ENCODE results near the gene NRXN3. TPM values are rescaled to one million over a fixed set of nuclear protein-coding genes. Genes with fewer than 3 reads are reported as not detected.

Gene NRXN3
- total RNA-seq, 2 experiments from 2014 or later: not detected

DNA sequence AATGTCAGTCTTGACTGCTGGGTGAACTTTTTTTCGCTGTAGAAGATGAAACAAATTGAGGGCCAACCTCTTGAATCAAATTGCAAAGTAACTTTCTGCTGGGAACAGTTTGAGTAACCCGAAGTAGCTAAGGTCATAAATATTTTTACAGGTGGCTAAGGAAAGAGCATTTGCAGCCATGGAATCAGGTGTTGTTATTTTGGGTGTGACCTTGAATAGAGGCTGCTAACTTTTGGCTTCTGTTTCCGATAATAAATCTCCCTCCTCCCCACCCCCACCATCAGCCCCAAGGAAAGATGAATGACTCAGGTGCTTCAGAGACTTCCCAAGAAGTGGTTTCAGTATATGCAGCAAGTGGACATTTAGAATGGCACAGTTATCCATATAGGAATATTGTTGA, 1469.4 kb downstream of the NRXN3 start:
- ChIA-PET POLR2A (no interaction called here), CTCF (no interaction called here)
- Mint-ChIP-seq H3K27ac (no peak overlapping the region), H3K36me3 (ENCODE audit: low read depth) (no peaks in the 10 kb centered on the region), H3K9me3 (peaks cover 6% of the 10 kb centered on the region), H3K4me3 (no peak overlapping the region), H3K27me3 (no peaks in the 10 kb centered on the region), H3K4me1 (no peaks in the 10 kb centered on the region)
- DNase-seq: no peak

DNA sequence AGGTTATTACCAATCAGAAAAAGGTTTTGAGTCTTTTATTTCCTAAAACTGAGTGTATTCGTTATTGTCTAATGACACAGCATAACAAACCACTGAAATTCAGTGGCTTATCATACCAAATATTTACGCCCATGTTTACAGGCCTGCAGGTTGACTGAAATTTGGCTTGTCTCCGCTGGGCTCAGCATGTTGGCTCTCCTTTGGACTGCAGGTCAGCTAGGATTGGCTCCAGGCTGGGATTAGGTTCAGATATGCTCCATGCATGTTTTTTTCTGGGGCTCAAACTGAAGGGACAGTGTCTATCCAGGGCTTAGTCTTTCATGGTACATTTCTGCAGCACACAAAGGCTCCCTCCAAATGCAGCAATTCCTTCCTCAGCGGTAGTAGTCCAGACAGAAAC, 1471.2 kb downstream of the NRXN3 start:
- Mint-ChIP-seq H3K27me3 (no peaks in the 10 kb centered on the region), H3K4me1 (no peaks in the 10 kb centered on the region), H3K9me3 (peaks cover 6% of the 10 kb centered on the region), H3K27ac (no peak overlapping the region), H3K4me3 (no peak overlapping the region), H3K36me3 (ENCODE audit: low read depth) (no peaks in the 10 kb centered on the region)
- ChIA-PET POLR2A (no interaction called here), CTCF (no interaction called here)
- DNase-seq: no peak

DNA sequence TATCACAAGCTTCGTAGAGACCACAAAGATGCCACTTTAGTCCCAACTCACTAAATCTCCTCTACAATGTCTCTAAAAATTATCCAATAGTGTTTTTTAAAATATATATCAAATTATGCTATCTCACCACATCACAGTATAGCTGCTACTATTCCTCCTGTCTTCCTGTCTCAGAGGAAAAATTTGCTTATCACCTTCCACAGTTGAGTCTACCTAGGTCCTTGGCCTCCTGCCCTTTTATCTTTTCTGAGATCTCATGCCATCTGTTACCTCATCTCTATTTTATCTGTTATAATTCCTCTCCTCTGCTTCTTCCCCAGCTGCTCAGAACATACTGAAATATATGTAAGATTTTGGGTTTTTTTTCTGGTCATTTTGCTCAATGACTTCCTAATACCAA, 1473.0 kb downstream of the NRXN3 start:
- Mint-ChIP-seq H3K36me3 (ENCODE audit: low read depth) (no peaks in the 10 kb centered on the region), H3K27ac (no peak overlapping the region), H3K4me3 (no peak overlapping the region), H3K4me1 (no peaks in the 10 kb centered on the region), H3K27me3 (no peaks in the 10 kb centered on the region), H3K9me3 (peaks cover 6% of the 10 kb centered on the region)
- DNase-seq: no peak
- POLR2A ChIA-PET: no interaction called here
- CTCF ChIA-PET: no interaction called here

DNA sequence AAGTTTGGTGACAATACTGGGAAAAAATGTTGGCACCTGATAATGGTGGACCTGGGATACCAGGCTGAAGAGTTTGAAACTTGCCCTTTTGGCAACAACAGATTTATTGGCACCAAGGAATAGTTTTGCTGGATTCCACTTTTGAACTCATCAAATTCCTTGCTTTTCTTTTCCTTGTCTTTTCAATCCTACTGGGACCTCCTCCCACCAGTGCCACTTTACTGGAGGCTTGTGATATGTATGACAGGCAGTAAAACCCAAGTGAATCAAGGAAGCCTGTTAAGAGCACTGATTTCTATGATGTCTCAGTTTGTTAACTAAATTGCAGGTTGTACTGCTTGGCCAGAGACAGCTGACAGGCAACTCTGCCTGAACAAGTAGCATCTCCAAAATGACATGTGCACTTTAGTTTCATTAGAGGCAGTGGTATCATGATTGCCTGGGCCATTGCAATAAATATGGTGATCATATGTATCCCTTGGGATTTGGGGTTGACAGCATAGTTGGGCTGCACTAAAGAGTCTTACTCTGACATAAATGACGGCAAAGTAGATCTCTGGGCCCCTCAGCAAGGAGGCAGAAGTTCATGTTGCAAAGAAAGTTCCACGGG, 1475.7 kb downstream of the NRXN3 start:
- DNase-seq: no peak
- Mint-ChIP-seq H3K4me1 (no peaks in the 10 kb centered on the region), H3K9me3 (peaks cover 8% of the 10 kb centered on the region), H3K4me3 (no peak overlapping the region), H3K36me3 (ENCODE audit: low read depth) (no peaks in the 10 kb centered on the region), H3K27ac (no peak overlapping the region), H3K27me3 (no peaks in the 10 kb centered on the region)
- POLR2A ChIA-PET: no interaction called here
- CTCF ChIA-PET: no interaction called here

DNA sequence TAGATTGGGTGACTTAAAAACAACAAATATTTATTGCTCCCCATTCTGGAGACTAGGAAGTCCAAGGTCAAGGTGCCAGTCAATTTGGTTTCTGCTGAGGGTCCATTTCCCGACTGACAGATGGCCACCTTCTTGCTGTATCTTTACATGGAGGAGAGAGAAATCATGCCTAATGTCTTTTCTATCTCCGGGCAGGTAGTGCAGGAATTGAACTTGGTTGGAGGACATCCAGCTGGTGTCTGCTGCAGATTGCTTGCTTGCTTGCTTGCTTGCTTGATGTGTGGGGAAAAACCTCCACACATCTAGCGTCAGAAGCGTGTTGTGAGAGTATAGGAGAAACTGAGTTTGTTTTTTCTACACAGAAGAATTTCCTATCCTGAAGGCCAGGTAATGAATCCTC, 1479.7 kb downstream of the NRXN3 start:
- no peaks in the 10 kb centered on the region for H3K36me3 Mint-ChIP-seq (ENCODE audit: low read depth)
- H3K27me3 Mint-ChIP-seq: no peaks in the 10 kb centered on the region
- no peaks in the 10 kb centered on the region for H3K4me1 Mint-ChIP-seq
- ChIA-PET POLR2A (no interaction called here), CTCF (no interaction called here)
- H3K9me3 Mint-ChIP-seq: peaks cover 8% of the 10 kb centered on the region
- H3K4me3 Mint-ChIP-seq: no peak overlapping the region
- no peak for DNase-seq
- H3K27ac Mint-ChIP-seq: no peak overlapping the region

DNA sequence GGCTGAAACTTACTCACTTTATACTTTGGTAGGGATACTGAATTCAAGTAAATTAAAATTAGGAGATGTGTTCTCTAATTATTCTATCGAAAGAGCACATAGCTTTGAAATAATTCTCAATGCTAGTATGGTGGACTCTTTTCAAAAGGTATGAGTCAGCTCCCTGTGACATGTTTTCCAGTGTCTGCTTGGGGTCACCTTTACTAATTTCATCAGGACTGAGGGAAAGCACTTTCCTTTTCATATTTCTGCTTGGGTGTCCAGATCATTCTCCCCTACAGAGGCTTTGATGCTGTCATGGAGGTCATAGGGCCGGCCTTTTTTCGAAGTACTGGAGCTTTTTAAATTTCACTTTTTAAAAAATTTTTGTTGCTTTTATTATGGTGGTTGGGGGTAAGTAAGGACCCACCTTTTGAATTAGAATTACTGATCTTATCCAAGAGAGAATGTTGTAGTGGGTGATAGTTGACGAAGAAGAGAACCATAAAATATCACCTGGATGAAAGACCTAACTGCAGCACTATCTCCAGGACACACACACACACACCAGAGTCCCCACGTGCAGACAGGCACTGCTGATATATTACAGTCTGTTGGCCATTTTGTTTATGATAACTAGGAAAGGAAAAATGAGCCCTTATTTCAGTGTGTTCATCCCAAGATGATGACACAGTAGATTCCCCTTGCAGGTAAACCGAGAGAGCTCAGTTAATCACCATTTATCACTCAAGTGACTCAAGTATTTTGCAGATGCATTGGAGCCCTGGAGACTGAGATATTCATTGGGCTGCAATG, 1482.5 kb downstream of the NRXN3 start:
- Mint-ChIP-seq H3K9me3 (peaks cover 10% of the 10 kb centered on the region), H3K27ac (no peak overlapping the region), H3K27me3 (no peaks in the 10 kb centered on the region), H3K36me3 (ENCODE audit: low read depth) (no peaks in the 10 kb centered on the region), H3K4me1 (no peaks in the 10 kb centered on the region), H3K4me3 (no peak overlapping the region)
- ChIA-PET POLR2A (no interaction called here), CTCF (no interaction called here)
- no peak for DNase-seq

DNA sequence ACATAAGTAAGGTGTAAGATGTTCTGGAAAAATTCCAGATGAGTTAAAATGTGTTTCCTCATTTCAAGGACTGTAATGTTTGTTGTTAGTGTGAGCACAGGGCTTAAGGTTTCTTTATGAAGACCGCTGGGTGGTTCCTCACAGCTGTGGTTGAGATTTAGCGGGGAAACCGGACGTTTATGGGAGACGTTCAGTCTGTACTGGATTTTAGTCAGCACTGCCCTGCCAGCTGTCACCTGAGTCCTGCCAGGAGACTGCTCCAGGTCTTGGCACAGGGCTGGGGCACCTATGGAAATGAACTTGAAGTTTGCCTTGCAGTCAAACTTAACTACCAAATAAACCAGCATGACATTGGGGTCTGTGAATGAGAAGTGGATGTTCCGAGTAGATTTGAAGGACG, 1485.9 kb downstream of the NRXN3 start:
- Mint-ChIP-seq H3K4me1 (no peaks in the 10 kb centered on the region), H3K9me3 (peaks cover 8% of the 10 kb centered on the region), H3K27ac (no peak overlapping the region), H3K27me3 (no peaks in the 10 kb centered on the region), H3K36me3 (ENCODE audit: low read depth) (no peaks in the 10 kb centered on the region), H3K4me3 (no peak overlapping the region)
- DNase-seq: no peak
- POLR2A ChIA-PET: no interaction called here
- CTCF ChIA-PET: no interaction called here

DNA sequence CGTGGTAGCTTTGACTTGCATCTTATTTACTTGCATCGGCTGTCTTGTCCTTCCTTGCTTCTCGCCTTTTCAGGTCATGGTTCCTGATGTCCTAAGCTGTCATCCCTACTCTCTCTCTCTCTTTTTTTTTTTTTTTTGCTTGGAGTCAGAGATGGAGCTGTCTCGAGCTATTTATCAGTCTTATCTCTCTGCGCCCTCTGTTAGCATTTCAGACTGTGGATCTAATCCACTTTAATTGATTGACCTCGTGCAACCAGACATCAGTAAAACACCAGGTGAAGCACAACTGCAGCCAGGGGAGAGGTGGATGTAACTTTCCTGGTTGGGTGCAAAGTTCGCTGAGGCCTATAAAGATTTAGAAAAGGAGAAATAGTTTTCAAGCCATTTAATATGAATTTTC, 1486.3 kb downstream of the NRXN3 start:
- ChIA-PET POLR2A (no interaction called here), CTCF (no interaction called here)
- no peaks in the 10 kb centered on the region for H3K4me1 Mint-ChIP-seq
- no peaks in the 10 kb centered on the region for H3K36me3 Mint-ChIP-seq (ENCODE audit: low read depth)
- peaks cover 8% of the 10 kb centered on the region for H3K9me3 Mint-ChIP-seq
- no peak overlapping the region for H3K4me3 Mint-ChIP-seq
- no peaks in the 10 kb centered on the region for H3K27me3 Mint-ChIP-seq
- no peak for DNase-seq
- H3K27ac Mint-ChIP-seq: no peak overlapping the region

DNA sequence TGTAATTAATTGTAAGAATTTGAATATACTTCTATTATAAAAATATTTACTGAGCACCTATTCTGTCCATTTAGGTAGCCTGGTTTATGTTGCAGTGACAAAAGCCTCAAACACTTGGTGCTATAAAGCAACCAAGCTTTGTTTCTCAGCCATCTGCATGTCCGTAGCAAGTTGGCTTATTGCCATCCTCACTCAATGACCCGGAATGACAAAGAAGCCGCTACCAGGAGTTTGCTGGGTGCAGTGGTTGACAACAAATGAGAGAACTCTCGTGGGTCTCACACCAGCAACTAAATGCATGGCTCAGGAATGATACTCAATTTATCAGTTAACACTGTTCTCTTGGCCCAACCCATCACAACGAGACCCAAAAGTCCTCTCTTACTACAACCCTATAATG, 1488.0 kb downstream of the NRXN3 start:
- H3K27ac Mint-ChIP-seq: no peak overlapping the region
- ChIA-PET CTCF (no interaction called here), POLR2A (no interaction called here)
- H3K36me3 Mint-ChIP-seq (ENCODE audit: low read depth): no peaks in the 10 kb centered on the region
- peaks cover 5% of the 10 kb centered on the region for H3K9me3 Mint-ChIP-seq
- DNase-seq: no peak
- H3K4me1 Mint-ChIP-seq: no peaks in the 10 kb centered on the region
- H3K4me3 Mint-ChIP-seq: no peak overlapping the region
- no peaks in the 10 kb centered on the region for H3K27me3 Mint-ChIP-seq

DNA sequence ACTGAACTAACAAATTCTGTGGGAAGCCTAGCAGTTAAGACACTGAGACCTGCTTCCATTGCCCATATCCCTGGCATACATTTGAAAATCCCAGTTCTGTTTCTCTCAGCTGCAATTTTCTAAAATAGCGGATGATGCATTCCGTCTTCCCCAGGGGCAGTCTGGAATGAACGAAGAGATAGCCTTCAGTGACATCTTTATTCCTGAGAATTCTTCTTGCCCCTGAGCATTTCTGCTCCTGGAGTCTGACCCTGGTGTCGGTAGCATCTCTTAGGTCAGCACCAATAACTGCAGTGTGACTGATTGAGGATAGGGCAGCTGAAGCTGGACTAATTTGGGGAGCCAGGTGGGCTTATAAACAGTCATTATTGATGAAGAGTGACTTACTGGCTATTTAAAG, 1488.6 kb downstream of the NRXN3 start:
- Mint-ChIP-seq H3K27me3 (no peaks in the 10 kb centered on the region), H3K27ac (no peak overlapping the region), H3K9me3 (peaks cover 5% of the 10 kb centered on the region), H3K4me3 (no peak overlapping the region), H3K36me3 (ENCODE audit: low read depth) (no peaks in the 10 kb centered on the region), H3K4me1 (no peaks in the 10 kb centered on the region)
- CTCF ChIA-PET: interaction anchor here (0.6 kb wide), 1 partner anchor 143 kb away, joined by 3 read pairs; no protein-coding TSS in a partner anchor
- POLR2A ChIA-PET: no interaction called here
- DNase-seq: no peak

DNA sequence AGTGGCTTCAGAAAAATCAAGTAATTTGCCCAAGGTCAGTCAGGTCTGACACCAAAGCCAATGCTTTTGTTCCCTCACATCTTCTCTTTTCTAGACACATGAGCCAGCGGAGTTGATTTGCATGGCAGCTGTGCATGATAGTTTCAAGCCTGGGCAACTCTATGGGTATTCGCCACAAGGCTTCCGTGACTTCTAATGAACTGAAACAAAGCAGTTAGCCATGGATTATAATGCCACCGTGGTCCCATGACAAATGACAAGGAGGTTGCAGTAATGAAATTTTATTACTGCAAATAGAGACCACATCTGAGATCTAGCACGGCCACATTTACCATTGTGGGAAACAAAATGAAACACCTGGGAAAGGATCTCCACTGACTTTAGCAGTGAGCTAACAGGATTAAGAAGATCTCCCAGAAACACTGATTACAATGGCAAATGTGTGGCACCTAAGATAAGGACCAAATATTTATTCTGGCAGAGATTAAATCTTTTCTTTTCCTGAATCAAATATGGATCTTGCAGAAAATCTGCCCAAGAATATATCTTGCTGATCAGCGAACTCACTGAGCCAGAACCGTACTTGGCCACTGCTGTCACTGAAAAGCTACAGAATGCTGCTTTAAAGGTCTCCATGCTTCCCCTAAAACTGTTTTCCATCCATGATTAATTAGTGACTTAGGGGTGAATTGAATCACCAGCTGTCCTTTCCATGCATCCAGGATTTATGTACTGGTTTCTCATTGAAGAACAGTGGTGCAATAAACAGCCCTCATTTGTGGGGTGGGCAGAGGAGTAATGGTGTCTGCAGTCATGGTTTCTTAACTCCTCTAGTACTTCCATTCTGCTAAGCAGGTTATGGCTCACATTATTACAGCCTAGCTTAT, 1490.1 kb downstream of the NRXN3 start:
- Mint-ChIP-seq H3K4me3 (no peak overlapping the region), H3K9me3 (peaks cover 7% of the 10 kb centered on the region), H3K4me1 (no peaks in the 10 kb centered on the region), H3K27ac (no peak overlapping the region), H3K27me3 (no peaks in the 10 kb centered on the region), H3K36me3 (ENCODE audit: low read depth) (no peaks in the 10 kb centered on the region)
- ChIA-PET POLR2A (no interaction called here), CTCF (no interaction called here)
- no peak for DNase-seq

DNA sequence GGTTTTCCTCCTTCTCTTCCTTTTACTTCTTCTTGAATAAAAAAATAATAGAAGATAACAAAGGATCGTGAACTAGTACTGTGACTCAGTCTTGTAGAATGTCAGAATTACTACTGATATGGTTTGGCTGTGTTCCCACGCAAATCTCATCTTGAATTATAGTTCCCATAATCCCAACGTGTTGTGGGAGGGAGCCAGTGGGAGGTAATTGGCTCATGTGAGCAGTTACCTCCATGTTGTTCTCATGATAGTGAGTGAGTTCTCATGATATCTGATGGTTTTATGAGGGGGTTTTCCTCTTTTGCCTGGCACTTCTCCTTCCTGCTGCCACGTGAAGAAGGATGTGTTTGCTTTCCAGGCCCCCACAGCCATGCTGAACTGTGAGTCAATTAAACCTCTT, 1491.6 kb downstream of the NRXN3 start:
- DNase-seq: no peak
- no peaks in the 10 kb centered on the region for H3K27me3 Mint-ChIP-seq
- CTCF ChIA-PET: no interaction called here
- H3K36me3 Mint-ChIP-seq (ENCODE audit: low read depth): no peaks in the 10 kb centered on the region
- POLR2A ChIA-PET: no interaction called here
- peaks cover 4% of the 10 kb centered on the region for H3K9me3 Mint-ChIP-seq
- H3K4me3 Mint-ChIP-seq: no peak overlapping the region
- no peaks in the 10 kb centered on the region for H3K4me1 Mint-ChIP-seq
- no peak overlapping the region for H3K27ac Mint-ChIP-seq

DNA sequence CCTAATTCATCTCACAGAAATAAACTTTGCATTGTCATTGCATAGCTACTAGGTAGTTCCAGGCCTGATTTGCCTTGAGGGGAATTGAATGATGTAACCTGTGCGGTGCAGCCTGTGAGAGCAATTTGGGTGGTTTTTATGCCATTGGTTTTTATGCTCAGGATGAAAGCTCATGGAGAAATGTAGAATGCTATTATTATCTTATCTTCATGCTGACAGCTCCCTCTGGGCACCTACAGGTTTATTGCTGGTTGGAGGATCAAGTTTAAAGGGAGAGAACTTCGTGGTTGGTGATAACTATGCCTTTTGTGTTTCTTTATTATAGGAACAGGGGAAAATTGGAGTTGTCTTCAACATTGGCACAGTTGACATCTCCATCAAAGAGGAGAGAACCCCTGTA, 1493.3 kb downstream of the NRXN3 start:
- ChIA-PET POLR2A (no interaction called here), CTCF (no interaction called here)
- Mint-ChIP-seq H3K27ac (no peak overlapping the region), H3K4me3 (no peak overlapping the region), H3K4me1 (no peaks in the 10 kb centered on the region), H3K9me3 (peaks cover 4% of the 10 kb centered on the region), H3K36me3 (ENCODE audit: low read depth) (no peaks in the 10 kb centered on the region), H3K27me3 (no peaks in the 10 kb centered on the region)
- DNase-seq: no peak
